PC-9 (cell line): ENCODE results near the gene ASB5. TPM values are rescaled to one million over a fixed set of nuclear protein-coding genes. Genes with fewer than 3 reads are reported as not detected.

Experiments
- BruUV-seq: library from RNA; stranded (reverse); fragments of 400-500 nt; replicated peaks from 2 replicates; lab custom pipeline; 2021; lab: Mats Ljungman, UMichigan
- CTCF ChIA-PET: fragments of 300-600 bp; sonication (Branson Sonifier 250); formaldehyde crosslinking; loops from one replicate; lab custom pipeline; 2022; ENCODE audit warnings: antibody characterized with exemption; lab: Charles Lee
- POLR2A ChIA-PET: fragments of 300-600 bp; sonication (Branson Sonifier 250); formaldehyde crosslinking; loops from one replicate; lab custom pipeline; 2022; ENCODE audit warnings: antibody characterized with exemption; ENCODE audit not compliant: unreplicated experiment; lab: Charles Lee
- DNase-seq, 2 experiments: peaks; one replicate each; pipeline versions ENCODE4 v3.0.0 to v3.0.0-alpha.2; 2015 to 2022; ENCODE audit warnings: mixed read lengths in 1 of 2
- H2AFZ ChIP-seq: fragments of 200-600 bp; sonication (generic); 2 replicates; pipeline ENCODE4 v1.8.1; 2017; ENCODE audit warnings: antibody characterized with exemption
- H3F3A ChIP-seq: fragments of 200-600 bp; sonication (generic); 2 replicates; pipeline ENCODE4 v1.8.1; 2017; ENCODE audit warnings: antibody characterized with exemption, mild to moderate bottlenecking, low read depth; ENCODE audit not compliant: insufficient read depth
- H3K27ac ChIP-seq: fragments of 200-600 bp; sonication (generic); 2 replicates; pipeline ENCODE4 v1.6.1; 2016; ENCODE audit warnings: mixed run types
- H3K27me3 ChIP-seq: fragments of 200-600 bp; sonication (generic); 2 replicates; pipeline ENCODE4 v1.6.1; 2016; ENCODE audit warnings: low read depth, mixed run types; ENCODE audit not compliant: insufficient read depth
- H3K36me3 ChIP-seq: fragments of 200-600 bp; sonication (generic); 2 replicates; pipeline ENCODE4 v1.6.1; 2016; ENCODE audit warnings: low read depth, mixed run types
- H3K4me1 ChIP-seq: fragments of 200-600 bp; sonication (generic); replicated peaks from 2 replicates; pipeline ENCODE4 v1.6.1; 2016; ENCODE audit warnings: mixed run types; ENCODE audit not compliant: insufficient read depth
- H3K4me2 ChIP-seq: fragments of 200-600 bp; sonication (generic); 2 replicates; pipeline ENCODE4 v1.6.1; 2017; ENCODE audit warnings: mixed run types
- H3K4me3 ChIP-seq: fragments of 200-600 bp; sonication (generic); 2 replicates; pipeline ENCODE4 v1.6.1; 2016; ENCODE audit warnings: mixed run types
- H3K79me2 ChIP-seq: fragments of 200-600 bp; sonication (generic); 2 replicates; pipeline ENCODE4 v1.6.1; 2017; ENCODE audit warnings: low read depth, mixed run types
- H3K9me2 ChIP-seq: fragments of 200-600 bp; sonication (generic); 2 replicates; pipeline ENCODE4 v1.8.1; 2017; ENCODE audit warnings: mild to moderate bottlenecking; ENCODE audit not compliant: insufficient read depth
- H3K9me3 ChIP-seq: fragments of 200-600 bp; sonication (generic); 2 replicates; pipeline ENCODE4 v1.8.1; 2016; ENCODE audit warnings: low read depth; ENCODE audit not compliant: insufficient read depth
- H4K20me1 ChIP-seq: fragments of 200-600 bp; sonication (generic); 2 replicates; pipeline ENCODE4 v1.8.1; 2017; ENCODE audit not compliant: insufficient read depth
- EZH2 ChIP-seq: fragments of 200-600 bp; sonication (generic); IDR thresholded peaks from 2 replicates; pipeline ENCODE4 v1.8.0; 2017; ENCODE audit warnings: antibody characterized with exemption, low read depth
- intact Hi-C: fragments of 100-400 bp; cut with micrococcal nuclease; formaldehyde crosslinking; loops from one replicate; pipeline ENCODE4 v1.10.0; 2022; ENCODE audit not compliant: unreplicated experiment
- total RNA-seq: library from RNA; stranded (reverse); gene quantifications from 2 replicates; pipeline ENCODE4 v1.2.3, GENCODE V29; 2021
- TF ChIP-seq, protein P1 (sequence below): fragments of 200-600 bp; sonication (generic); conservative IDR thresholded peaks from 2 replicates; pipeline ENCODE4 v1.6.1; 2017; ENCODE audit warnings: mixed run types, antibody characterized with exemption, mild to moderate bottlenecking, moderate library complexity

Gene ASB5
- total RNA-seq, 1 experiment from 2014 or later = not detected

DNA sequence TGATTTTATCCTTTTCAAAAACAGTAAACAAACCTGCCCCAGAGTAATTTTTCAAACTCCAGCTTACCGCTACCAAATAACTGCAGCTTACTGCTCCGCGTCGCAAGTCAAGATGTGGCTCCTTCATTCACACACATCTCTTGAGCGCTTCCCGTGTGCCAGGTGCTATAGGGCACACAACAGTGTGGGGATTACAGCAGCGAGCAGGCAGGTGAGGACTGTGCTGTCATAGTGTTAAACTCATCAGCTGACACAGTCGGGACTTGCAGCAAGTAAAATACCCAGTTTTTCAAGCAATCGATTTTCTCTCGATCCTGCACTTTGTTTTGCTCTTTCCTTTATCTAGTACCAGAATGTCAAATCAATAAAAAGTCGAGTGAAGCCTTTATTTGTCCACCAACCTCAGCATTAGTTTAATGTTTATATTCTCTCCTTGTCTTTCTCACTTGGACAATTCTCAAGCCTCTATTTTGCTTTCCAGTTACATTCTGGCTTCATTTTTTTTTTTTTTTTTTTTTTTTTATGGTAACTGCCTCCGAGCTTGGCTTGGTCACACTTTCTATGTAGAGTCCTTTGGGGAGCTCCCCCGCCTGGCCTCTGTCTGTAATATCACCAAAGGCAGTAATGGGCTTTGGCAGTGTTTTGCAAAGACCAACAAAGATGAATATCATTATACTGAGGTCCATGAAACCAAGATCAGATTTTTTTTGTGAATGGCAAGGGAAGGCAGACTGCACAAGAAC is 8.3 kb upstream of the ASB5 start:
- Histone ChIP-seq H3K79me2 (no peaks in the 10 kb centered on the region), H3K9me2 (no peaks in the 10 kb centered on the region), H2AFZ (no peak overlapping the region), H3K36me3 (no peaks in the 10 kb centered on the region), H3K27me3 (no peaks in the 10 kb centered on the region), H3K4me2 (no peak overlapping the region), H3K4me3 (no peak overlapping the region), H3K4me1 (peaks cover 13% of the 10 kb centered on the region), H3K27ac (no peak overlapping the region), H4K20me1 (no peaks in the 10 kb centered on the region), H3K9me3 (no peaks in the 10 kb centered on the region), H3F3A (0 out of 2 replicates have a peak, but pooled peaks cover 3% of the 10 kb centered on the region)
- CTCF ChIA-PET = interaction anchor here (0.6 to 0.7 kb wide), 3 partner anchors 18 to 85 kb away, joined by 3 to 4 read pairs (median 3); no protein-coding TSS in a partner anchor
- BruUV-seq = no TSS peak
- peak; percentile 47 to 48 for DNase-seq
- intact Hi-C loops = loop anchor here (1.0 to 2.0 kb wide), 3 partner anchors 127 to 333 kb away; no protein-coding TSS in a partner anchor
- TF ChIP-seq, protein P1, sequence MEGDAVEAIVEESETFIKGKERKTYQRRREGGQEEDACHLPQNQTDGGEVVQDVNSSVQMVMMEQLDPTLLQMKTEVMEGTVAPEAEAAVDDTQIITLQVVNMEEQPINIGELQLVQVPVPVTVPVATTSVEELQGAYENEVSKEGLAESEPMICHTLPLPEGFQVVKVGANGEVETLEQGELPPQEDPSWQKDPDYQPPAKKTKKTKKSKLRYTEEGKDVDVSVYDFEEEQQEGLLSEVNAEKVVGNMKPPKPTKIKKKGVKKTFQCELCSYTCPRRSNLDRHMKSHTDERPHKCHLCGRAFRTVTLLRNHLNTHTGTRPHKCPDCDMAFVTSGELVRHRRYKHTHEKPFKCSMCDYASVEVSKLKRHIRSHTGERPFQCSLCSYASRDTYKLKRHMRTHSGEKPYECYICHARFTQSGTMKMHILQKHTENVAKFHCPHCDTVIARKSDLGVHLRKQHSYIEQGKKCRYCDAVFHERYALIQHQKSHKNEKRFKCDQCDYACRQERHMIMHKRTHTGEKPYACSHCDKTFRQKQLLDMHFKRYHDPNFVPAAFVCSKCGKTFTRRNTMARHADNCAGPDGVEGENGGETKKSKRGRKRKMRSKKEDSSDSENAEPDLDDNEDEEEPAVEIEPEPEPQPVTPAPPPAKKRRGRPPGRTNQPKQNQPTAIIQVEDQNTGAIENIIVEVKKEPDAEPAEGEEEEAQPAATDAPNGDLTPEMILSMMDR = peak; percentile 52
- no peak for TF ChIP-seq EZH2
- POLR2A ChIA-PET = interaction anchor here (0.6 kb wide), 1 partner anchor 70 kb away, joined by 5 read pairs; no protein-coding TSS in a partner anchor

DNA sequence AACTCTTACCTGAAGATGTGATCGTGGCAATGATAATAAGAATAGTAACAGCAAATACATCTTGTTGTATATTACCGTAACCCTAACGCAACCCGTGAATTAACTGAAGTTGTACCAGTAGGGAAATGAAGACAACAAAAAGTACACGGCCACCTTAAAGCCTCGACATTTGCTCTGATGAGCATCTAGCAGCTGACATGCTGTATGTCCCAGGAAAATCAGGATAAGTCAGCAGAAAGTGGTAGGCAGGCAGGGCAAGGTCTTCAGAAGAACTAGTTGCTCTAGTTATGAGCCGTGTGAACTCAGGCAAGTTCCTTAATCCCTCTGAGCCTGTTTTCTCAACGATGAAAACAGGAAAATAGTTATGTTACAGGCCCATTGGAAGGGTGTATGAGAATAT is 7.7 kb upstream of the ASB5 start:
- CTCF ChIA-PET = no interaction called here
- Histone ChIP-seq H3K36me3 (no peaks in the 10 kb centered on the region), H4K20me1 (no peaks in the 10 kb centered on the region), H3K79me2 (no peaks in the 10 kb centered on the region), H3K27me3 (no peaks in the 10 kb centered on the region), H3K4me3 (no peak overlapping the region), H3K9me2 (no peaks in the 10 kb centered on the region), H3K9me3 (no peaks in the 10 kb centered on the region), H3K27ac (no peak overlapping the region), H3F3A (0 out of 2 replicates have a peak, but pooled peaks cover 3% of the 10 kb centered on the region), H2AFZ (no peak overlapping the region), H3K4me1 (peaks cover 13% of the 10 kb centered on the region), H3K4me2 (no peak overlapping the region)
- POLR2A ChIA-PET = no interaction called here
- intact Hi-C loops = loop anchor here (1.0 to 2.0 kb wide), 3 partner anchors 126 to 332 kb away; no protein-coding TSS in a partner anchor
- no peak for DNase-seq
- TF ChIP-seq EZH2 = no peak
- TF ChIP-seq, protein P1 = no peak
- BruUV-seq = no TSS peak

DNA sequence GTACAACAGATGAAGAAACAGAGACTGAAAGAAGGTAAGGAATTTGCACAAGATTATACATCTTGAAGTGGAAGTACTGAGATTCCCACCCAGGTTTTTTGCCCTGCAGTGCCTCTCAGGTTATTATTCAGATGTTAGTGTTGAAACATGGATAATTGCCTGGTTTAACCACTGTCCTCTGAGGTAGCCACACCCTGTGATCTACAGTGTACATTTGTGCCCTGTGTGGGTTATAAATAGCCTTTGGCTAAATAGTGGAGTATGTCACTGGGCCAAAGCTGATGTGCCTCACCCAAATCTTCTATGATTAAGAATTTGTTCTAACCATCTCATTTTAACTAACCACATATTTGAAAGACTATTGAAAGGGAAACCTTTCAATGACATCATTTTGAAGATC is 5.4 kb upstream of the ASB5 start:
- Histone ChIP-seq H3K36me3 (no peaks in the 10 kb centered on the region), H3F3A (peaks cover 9% of the 10 kb centered on the region; the same call in 1 of the 2 replicates), H3K9me2 (no peaks in the 10 kb centered on the region), H3K27me3 (no peaks in the 10 kb centered on the region), H3K4me3 (no peak overlapping the region), H2AFZ (no peak overlapping the region), H3K27ac (no peak overlapping the region), H3K9me3 (no peaks in the 10 kb centered on the region), H4K20me1 (no peaks in the 10 kb centered on the region), H3K79me2 (no peaks in the 10 kb centered on the region), H3K4me1 (peaks cover 21% of the 10 kb centered on the region), H3K4me2 (0 out of 2 replicates have a peak overlapping the region, but pooled peaks have one; percentile 13)
- DNase-seq = peak; percentile 7 to 56
- intact Hi-C loops = no loop called here
- CTCF ChIA-PET = no interaction called here
- no TSS peak for BruUV-seq
- POLR2A ChIA-PET = no interaction called here
- TF ChIP-seq, protein P1 = no peak
- TF ChIP-seq EZH2 = no peak
